Measurements from ENCODE around the gene DMTF1. TPM values are rescaled to one million over a fixed set of nuclear protein-coding genes. Genes with fewer than 3 reads are reported as not detected.

The DMTF1 gene
- total RNA-seq, 1 experiment from 2014 or later: 77.8 TPM

DNA sequence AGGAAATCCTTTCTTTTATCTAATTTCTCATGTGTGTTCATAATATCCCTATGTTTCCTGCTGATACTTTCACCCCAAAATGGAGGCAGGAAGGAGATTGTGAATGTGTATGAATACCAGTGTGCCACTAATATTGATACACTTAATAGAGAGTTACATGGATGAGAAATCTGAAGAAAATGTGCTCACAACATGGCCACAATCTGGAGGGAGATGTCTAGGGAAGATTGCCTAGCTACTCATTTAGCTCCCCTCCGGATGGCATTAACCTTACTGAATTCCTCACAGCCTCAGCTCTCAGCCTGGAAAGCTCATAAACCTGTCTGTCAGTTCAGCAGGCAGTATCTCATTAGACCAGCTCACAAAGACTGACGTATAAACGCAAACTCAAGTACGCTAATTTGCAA is 23.4 kb upstream of the DMTF1 start:
- no peak overlapping the region for H3K4me3 ChIP-seq
- DNase-seq: no peak

DNA sequence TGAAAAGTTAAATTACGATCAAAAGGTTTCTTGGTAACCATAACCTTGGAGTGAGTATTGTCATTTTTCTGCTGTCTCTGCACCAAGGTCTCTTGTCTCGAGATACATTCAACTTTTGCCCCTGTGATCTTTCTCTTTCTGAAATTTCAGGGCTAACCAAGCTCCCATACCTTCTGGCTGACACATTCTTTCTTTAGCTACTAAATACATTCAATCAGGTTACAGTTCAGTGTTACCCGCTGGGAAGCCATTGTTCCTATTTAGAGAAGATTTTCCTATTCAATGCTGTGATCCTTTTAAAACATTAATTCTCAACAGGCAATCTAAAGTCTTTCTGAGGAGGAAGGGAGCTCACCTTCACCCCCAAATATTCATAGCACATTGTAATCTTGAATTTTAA is 22.9 kb upstream of the DMTF1 start:
- Histone ChIP-seq H3K27ac (no peak overlapping the region), H3K36me3 (no peaks in the 10 kb centered on the region), H3K27me3 (no peaks in the 10 kb centered on the region), H3K4me1 (no peaks in the 10 kb centered on the region), H3K4me3 (no peak overlapping the region), H3K9me3 (replicated peaks) (no peaks in the 10 kb centered on the region)
- DNase-seq: no peak

More for the DNA sequence above, 23.4 kb upstream of the DMTF1 start:
- Histone ChIP-seq H3K9me3 (replicated peaks) (no peaks in the 10 kb centered on the region), H3K27ac (no peak overlapping the region), H3K4me1 (no peaks in the 10 kb centered on the region), H3K27me3 (no peaks in the 10 kb centered on the region), H3K36me3 (no peaks in the 10 kb centered on the region)

DNA sequence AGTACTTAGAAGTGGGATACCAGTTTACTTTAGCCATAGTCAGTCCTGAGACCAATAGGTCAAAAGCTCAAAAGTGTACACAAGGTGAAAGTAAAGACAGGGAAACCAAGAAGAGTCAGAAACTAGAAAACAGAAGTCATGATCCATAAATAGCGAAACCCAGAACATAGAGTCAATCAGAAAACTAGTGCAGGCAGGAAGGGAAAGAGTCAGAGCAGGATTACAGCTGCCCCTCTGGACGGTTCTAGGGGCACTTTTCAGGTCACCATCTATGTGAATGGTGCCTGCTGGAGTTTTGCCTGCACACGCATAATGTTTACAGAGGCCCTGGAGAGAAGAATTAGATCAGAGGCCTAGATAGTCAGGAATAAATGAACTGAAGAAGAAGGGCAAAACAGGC is 22.4 kb upstream of the DMTF1 start:
- no peaks in the 10 kb centered on the region for H3K4me1 ChIP-seq
- DNase-seq: no peak
- H3K9me3 ChIP-seq (replicated peaks): no peaks in the 10 kb centered on the region
- no peak overlapping the region for H3K27ac ChIP-seq
- no peaks in the 10 kb centered on the region for H3K36me3 ChIP-seq
- H3K27me3 ChIP-seq: no peaks in the 10 kb centered on the region
- no peak overlapping the region for H3K4me3 ChIP-seq

DNA sequence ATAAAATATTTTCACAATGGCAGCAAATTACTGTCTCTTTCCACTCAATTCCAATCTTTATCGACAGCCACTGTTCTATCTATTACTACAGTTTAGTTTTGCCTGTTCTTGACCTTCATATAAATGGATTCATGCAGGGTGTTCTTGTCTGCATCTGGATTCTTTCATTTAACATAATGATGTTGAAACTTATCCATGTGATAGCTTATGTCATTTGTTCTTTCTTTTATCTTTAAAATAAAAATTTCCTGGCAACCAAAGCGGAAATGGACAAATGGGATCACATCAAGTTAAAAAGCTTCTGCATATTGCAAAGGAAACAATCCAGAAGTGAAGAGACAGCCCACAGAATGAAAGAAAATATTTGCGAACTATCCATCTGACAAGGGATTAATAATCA is 20.5 kb upstream of the DMTF1 start:
- Histone ChIP-seq H3K4me3 (no peak overlapping the region), H3K27ac (no peak overlapping the region), H3K27me3 (no peaks in the 10 kb centered on the region), H3K36me3 (no peaks in the 10 kb centered on the region), H3K4me1 (no peaks in the 10 kb centered on the region), H3K9me3 (replicated peaks) (no peaks in the 10 kb centered on the region)
- DNase-seq: no peak

DNA sequence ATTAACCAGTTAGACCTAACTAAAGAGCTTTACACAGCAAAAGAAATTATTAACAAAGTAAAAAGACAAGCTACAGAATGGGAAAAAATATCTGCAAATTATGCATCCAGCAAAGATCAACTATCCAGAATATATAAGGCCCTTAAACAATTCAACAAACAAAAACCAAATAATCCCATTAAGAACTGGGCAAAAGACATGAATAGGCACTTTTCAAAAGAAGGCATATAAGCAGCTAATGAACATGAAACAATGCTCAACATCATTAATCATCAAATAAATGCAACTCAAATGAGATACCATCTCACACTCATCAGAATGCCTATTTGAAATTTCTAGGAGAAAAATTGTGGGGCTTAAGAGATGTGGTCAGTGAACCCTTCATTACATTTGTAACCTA is 15.0 kb upstream of the DMTF1 start:
- Histone ChIP-seq H3K4me1 (no peaks in the 10 kb centered on the region), H3K9me3 (replicated peaks) (0 out of 2 replicates have a peak, but pooled peaks cover 2% of the 10 kb centered on the region), H3K27ac (no peak overlapping the region), H3K36me3 (no peaks in the 10 kb centered on the region), H3K4me3 (no peak overlapping the region), H3K27me3 (no peaks in the 10 kb centered on the region)
- DNase-seq: no peak

DNA sequence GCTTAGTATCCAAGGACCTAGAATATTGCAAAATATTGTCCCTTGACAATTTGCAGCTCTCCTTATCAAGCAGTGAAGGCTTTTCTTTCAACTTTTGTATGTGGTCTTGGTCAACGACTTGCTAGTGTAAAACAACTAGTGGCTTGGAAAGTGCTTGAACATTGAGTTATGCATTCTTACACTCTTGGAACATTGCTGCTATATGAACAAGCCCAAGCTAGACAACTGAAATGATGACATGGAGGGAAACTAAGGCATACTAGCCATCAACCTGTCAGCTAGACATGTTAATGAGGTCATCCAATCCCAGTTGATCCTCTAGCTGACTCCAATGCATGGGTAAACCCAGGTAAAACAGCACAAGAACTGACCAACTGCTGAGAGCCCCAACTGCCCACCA is 12.7 kb upstream of the DMTF1 start:
- H3K27ac ChIP-seq: no peak overlapping the region
- H3K4me1 ChIP-seq: peaks cover 5% of the 10 kb centered on the region; the same call in 1 of the 2 replicates
- no peak for DNase-seq
- 0 out of 2 replicates have a peak, but pooled peaks cover 2% of the 10 kb centered on the region for H3K9me3 ChIP-seq (replicated peaks)
- no peaks in the 10 kb centered on the region for H3K27me3 ChIP-seq
- no peak overlapping the region for H3K4me3 ChIP-seq
- H3K36me3 ChIP-seq: no peaks in the 10 kb centered on the region

DNA sequence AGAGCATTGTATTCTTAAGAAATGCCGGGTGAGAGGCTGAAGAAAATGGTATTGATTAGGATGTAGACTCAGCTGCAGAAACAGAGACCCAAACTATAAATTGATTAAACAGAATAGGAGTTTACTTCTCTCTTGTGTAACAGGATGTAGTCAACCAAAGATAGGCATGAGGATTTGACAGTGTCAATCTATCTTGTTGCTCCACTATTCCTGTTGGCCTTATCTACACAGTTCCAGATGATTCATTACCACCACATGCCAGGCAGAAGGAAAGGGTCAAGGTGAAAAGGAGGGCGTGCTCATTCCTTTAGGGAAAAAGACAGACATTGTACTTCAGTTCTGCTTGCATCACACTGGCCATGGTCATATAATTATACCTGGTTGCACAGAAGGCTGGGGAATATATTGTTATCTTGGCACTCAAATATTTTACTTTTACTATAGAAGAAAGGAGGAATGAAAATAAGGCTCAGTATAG is 11.9 kb upstream of the DMTF1 start:
- DNase-seq: no peak
- H3K36me3 ChIP-seq: no peaks in the 10 kb centered on the region
- H3K9me3 ChIP-seq (replicated peaks): 0 out of 2 replicates have a peak, but pooled peaks cover 2% of the 10 kb centered on the region
- H3K4me1 ChIP-seq: peaks cover 5% of the 10 kb centered on the region; the same call in 1 of the 2 replicates
- no peaks in the 10 kb centered on the region for H3K27me3 ChIP-seq
- H3K4me3 ChIP-seq: no peak overlapping the region
- H3K27ac ChIP-seq: no peak overlapping the region

DNA sequence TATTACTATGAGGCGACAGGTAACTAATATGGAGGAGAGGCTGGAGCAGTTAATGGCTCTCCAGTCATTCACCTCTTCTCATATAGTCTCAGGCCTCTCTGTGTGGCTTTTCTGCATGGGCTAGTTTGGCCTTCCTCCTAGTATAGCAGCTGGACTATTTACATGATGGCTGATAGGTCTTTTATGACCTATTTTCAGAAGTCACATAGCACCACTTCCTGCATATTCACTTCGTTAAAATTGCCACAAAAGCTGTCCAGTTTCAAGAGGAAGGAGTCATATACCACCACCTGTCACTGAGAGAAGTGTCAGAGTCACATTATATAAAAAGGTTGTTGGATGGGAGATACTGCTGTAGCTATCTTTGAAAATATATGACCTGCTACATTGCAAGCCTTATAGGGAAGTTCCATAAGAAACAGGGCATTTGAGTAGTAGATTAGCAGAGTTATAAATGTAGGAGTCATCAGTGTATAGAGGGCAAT is 8.0 kb upstream of the DMTF1 start:
- no peaks in the 10 kb centered on the region for H3K27me3 ChIP-seq

DNA sequence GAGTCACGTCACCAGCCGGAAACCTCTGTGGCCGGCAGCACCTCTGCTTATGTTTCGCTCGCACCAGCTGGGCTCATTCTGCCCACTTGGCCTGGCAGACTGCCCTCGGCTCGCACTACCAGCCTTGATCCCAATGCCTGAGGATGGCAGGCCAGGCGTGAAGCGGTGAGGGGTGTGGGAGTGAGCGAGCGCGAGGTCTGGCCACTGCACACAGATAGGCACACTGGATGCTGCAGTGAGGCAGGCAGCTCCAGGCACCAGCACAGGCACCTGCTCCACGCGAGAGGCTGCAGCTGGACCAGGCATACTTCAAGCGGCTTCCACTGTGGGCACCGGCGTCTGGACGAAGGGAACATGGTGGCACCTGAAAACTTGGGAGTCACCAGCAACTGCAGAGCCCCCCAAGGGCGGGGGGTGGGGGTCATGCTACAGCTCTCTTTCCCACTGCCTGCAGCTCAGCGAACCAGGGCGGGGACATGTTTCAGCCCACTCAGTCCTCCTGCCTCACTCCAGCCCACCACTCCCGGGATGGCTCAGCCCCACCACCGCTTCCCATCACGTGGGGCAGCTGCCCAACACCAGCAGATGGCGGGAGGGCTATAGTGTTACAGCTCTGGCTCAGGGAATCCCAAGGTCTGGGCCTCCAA is 5.4 kb upstream of the DMTF1 start:
- DNase-seq: no peak
- Histone ChIP-seq H3K4me3 (no peak overlapping the region), H3K27me3 (no peaks in the 10 kb centered on the region), H3K27ac (no peak overlapping the region), H3K36me3 (no peaks in the 10 kb centered on the region), H3K9me3 (replicated peaks) (no peaks in the 10 kb centered on the region), H3K4me1 (peaks cover 5% of the 10 kb centered on the region; the same call in 1 of the 2 replicates)

More for the DNA sequence above, 8.0 kb upstream of the DMTF1 start:
- H3K4me1 ChIP-seq: peaks cover 5% of the 10 kb centered on the region; the same call in 1 of the 2 replicates
- H3K27ac ChIP-seq: no peak overlapping the region
- H3K4me3 ChIP-seq: no peak overlapping the region
- H3K9me3 ChIP-seq (replicated peaks): no peaks in the 10 kb centered on the region
- DNase-seq: peak in 1 of 2 experiments; percentile 26
- no peaks in the 10 kb centered on the region for H3K36me3 ChIP-seq

DNA sequence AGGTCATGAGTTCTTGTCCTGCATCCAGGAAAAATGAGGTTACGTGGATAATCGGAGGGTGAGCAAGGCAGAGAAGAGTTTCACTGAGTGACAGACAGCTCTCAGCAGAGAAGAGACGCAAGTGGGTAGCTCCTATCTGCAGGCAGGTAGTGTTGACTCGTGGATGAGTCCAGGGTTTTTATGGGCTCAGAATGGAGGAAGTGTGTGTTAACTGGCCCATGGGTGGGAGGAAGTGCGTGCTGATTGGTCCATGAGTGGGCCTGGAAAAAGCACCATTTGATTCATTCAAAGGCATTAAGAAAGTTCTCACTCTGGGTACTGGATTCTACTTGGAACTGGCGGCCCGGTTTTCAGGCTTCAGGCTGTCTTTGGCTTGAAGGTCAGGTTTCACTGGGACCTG is 4.8 kb upstream of the DMTF1 start:
- no peak for DNase-seq
- no peak overlapping the region for H3K27ac ChIP-seq
- no peak overlapping the region for H3K4me3 ChIP-seq
- H3K4me1 ChIP-seq: peaks cover 5% of the 10 kb centered on the region; the same call in 1 of the 2 replicates
- H3K27me3 ChIP-seq: no peaks in the 10 kb centered on the region
- no peaks in the 10 kb centered on the region for H3K36me3 ChIP-seq
- no peaks in the 10 kb centered on the region for H3K9me3 ChIP-seq (replicated peaks)

DNA sequence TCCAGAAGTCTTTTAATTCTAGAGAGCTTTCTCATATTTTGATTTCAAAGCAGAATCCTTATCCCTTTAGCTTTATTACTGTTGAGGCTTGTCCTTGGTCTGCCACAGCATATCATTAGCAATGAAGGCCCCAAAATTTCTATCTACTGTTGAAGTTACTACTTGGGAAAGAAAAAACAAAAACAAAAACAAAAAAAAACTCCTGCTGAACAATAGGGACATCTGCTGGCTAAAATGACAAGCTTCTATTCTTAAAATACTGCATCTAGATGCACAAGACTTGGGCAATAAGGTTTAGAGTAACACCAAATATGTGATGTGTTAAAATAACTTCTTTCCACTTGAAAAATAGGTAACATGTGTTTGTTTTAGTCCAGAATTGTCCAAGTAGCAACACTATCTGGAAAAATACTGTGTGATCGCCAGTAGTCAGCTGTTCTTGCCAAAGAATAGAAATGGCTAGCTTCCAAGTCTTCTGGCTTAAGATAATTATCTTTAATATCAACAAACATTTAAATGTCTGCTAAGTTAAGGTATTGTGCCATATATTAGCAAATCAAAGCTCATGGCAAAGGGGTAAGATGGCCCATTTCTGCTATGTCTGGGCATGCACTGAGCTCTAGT is 3.8 kb upstream of the DMTF1 start:
- peak in 1 of 2 experiments; percentile 42 for DNase-seq
- Histone ChIP-seq H3K9me3 (replicated peaks) (no peaks in the 10 kb centered on the region), H3K27me3 (no peaks in the 10 kb centered on the region), H3K36me3 (no peaks in the 10 kb centered on the region), H3K4me1 (peaks cover 5% of the 10 kb centered on the region; the same call in 1 of the 2 replicates), H3K4me3 (no peak overlapping the region), H3K27ac (no peak overlapping the region)

DNA sequence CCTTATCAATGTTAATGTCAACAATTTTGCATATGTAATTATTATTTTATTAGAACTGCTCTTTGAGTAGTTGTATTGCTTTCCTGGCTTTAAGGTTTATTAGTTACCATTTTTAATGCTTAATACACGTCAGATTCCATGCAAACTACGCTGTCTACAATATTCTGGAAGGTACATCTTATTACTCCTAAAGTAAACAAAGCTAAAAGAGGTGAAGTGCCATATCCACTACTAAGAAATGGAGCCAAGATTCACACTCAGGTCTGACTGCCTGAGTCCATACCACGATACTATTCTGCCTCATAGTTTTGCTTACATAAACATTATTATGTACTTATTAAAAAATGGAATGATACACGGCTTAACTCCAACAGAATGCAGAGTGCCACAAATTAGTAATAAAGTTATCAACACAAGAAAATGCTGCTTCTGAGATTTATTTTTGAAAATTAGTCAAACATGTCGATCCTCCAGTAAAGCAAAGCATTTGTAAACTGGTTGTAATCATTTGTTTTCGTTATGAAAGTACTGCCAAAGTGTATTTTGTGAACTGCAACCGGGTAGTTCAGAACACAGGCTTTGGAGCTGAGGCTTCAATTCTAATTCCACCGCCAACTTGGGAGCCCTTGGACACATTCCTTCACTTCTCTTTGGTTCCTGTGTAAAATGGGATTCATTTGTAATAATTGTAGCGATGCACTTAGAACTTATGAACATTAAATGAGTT is 1.1 kb upstream of the DMTF1 start:
- Histone ChIP-seq H3K27me3 (no peaks in the 10 kb centered on the region), H3K4me1 (peaks cover 5% of the 10 kb centered on the region), H3K27ac (peak overlapping the region; percentile 95), H3K4me3 (peak overlapping the region; percentile 71), H3K9me3 (replicated peaks) (no peaks in the 10 kb centered on the region), H3K36me3 (peaks cover 15% of the 10 kb centered on the region)
- DNase-seq: peak in 1 of 2 experiments; percentile 36

DNA sequence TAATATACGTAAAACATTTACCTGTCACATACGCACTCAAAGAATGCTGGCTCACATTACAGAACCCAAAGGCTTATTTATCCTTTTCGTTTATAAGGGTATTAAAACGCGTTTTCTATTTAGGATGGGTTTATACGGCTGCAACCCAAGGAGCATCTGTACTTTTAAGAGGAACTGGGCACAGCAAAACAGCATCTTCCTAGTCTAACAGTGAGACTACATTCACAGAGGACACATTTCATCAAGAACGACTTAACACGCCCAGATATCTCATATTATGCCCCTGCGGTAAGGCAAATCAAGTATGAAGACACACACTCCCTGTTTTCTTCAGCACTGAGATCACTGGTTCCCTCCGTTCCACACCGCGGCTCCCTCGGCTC is 533 bp upstream of the DMTF1 start:
- H3K36me3 ChIP-seq: peaks cover 16% of the 10 kb centered on the region
- no peak for DNase-seq
- no peaks in the 10 kb centered on the region for H3K9me3 ChIP-seq (replicated peaks)
- peak overlapping the region; percentile 95 for H3K27ac ChIP-seq
- H3K4me1 ChIP-seq: peaks cover 5% of the 10 kb centered on the region
- no peaks in the 10 kb centered on the region for H3K27me3 ChIP-seq
- peak overlapping the region; percentile 71 for H3K4me3 ChIP-seq

DNA sequence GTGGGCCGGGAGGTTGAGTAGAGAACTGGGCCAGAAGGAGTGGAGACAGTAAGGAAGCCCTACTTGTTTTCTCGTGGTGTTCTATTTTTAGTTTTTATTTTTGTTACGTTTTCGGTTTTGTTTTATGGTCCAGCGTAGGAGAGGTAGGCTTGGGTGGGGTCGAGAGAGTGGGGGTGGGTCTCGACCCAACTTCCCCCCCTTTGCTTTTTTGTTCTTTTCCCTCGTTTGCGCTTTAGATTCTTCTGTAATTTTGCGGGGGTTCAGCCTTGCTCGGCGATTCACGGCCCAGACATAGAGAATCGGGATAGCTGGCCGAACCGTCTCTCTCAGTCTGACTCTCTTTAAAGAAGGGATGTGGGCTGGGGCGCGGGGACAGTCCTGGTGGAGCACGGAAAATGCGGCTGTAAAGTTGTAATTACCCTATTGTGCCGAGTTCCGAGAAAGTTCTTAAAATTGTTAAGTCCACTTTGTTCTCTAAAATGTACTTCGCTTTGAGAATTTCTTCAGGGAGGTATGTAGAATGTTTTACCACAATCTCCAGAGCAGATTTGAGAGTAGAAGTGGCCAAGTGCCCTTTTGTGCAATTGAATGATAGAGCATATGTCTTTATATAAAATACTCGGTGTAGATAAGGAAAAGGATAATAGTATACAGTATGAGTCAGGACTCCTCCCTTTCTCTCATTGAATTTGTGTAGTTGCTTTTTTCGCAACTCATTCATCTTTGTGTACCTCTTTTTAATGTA is 816 bp downstream of the DMTF1 start:
- peaks cover 5% of the 10 kb centered on the region for H3K4me1 ChIP-seq
- H3K27ac ChIP-seq: peak overlapping the region; percentile 95
- peaks cover 19% of the 10 kb centered on the region for H3K36me3 ChIP-seq
- peak overlapping the region; percentile 71 for H3K4me3 ChIP-seq
- no peaks in the 10 kb centered on the region for H3K9me3 ChIP-seq (replicated peaks)
- DNase-seq: peak; percentile 30 to 54
- no peaks in the 10 kb centered on the region for H3K27me3 ChIP-seq

Data from SJCRH30 (cell line).